ENCODE measurements around the gene GLIS1. TPM values are rescaled to one million over a fixed set of nuclear protein-coding genes. Genes with fewer than 3 reads are reported as not detected.

GLIS1 gene
- total RNA-seq, 1 experiment from 2014 or later: 0.28 TPM

DNA sequence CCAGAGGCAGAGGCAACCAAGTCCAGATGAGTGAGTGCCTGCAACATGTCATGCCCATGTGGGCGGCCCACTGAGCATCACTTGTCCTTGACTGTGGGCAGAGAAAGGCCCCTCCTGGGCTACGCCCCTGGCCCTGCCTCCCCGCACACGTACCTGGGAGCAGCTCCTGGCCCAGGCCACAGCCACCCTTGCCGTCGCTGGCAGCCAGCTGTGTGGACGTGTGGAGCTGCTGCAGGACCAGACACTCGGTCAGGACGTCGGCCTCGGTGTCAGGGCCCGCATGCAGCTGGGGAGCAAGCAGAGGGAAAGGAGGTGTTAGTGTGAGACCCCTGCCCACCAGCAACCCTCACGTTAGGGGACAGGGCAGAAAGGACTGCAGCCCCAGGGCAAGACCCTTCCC is 218.5 kb downstream of the GLIS1 start:
- no peak overlapping the region for H2AFZ ChIP-seq (ENCODE audit: low read length)
- no peaks in the 10 kb centered on the region for H3K4me1 ChIP-seq (ENCODE audit: insufficient read depth, low read length)
- no peak overlapping the region for H3T11ph ChIP-seq (ENCODE audit: low read length)
- TF ChIP-seq, protein P1, sequence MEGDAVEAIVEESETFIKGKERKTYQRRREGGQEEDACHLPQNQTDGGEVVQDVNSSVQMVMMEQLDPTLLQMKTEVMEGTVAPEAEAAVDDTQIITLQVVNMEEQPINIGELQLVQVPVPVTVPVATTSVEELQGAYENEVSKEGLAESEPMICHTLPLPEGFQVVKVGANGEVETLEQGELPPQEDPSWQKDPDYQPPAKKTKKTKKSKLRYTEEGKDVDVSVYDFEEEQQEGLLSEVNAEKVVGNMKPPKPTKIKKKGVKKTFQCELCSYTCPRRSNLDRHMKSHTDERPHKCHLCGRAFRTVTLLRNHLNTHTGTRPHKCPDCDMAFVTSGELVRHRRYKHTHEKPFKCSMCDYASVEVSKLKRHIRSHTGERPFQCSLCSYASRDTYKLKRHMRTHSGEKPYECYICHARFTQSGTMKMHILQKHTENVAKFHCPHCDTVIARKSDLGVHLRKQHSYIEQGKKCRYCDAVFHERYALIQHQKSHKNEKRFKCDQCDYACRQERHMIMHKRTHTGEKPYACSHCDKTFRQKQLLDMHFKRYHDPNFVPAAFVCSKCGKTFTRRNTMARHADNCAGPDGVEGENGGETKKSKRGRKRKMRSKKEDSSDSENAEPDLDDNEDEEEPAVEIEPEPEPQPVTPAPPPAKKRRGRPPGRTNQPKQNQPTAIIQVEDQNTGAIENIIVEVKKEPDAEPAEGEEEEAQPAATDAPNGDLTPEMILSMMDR (conservative IDR thresholded peaks at IDR 0.05): no peak
- H3K36me3 Mint-ChIP-seq (ENCODE audit: insufficient read depth in 1 of 3, low read depth in 3 of 3): no peaks in the 10 kb centered on the region
- H3K9me3 ChIP-seq (ENCODE audit: control insufficient read depth, low read depth, low read length): no peaks in the 10 kb centered on the region
- no peak overlapping the region for H2BK20ac ChIP-seq (ENCODE audit: low read depth, low read length, poor library complexity, severe bottlenecking)
- no peak overlapping the region for H3K4me2 ChIP-seq (ENCODE audit: insufficient read depth, insufficient read length, low read length)
- DNase-seq: no peak
- H2BK12ac ChIP-seq (ENCODE audit: insufficient read length, low read depth, low read length): no peak overlapping the region
- H3K79me2 ChIP-seq (ENCODE audit: insufficient read depth, low read length): no peaks in the 10 kb centered on the region
- no peak overlapping the region for H2BK15ac ChIP-seq (ENCODE audit: low read depth, low read length)
- peaks cover 0 to 6% of the 10 kb centered on the region in 2 experiments; a peak in 2 of 4 replicates for H3K4me1 Mint-ChIP-seq
- H3K9me3 Mint-ChIP-seq: peaks cover 0 to 2% of the 10 kb centered on the region in 2 experiments; a peak in 1 of 5 replicates
- no peak overlapping the region for H3K23ac ChIP-seq (ENCODE audit: insufficient read length, low read depth, low read length)
- H4K8ac ChIP-seq (replicated peaks; ENCODE audit: insufficient read length, low read depth, low read length): no peak overlapping the region
- peaks cover 8% of the 10 kb centered on the region for H3K27me3 Mint-ChIP-seq (ENCODE audit: low read depth)
- no peaks in the 10 kb centered on the region; the same call in 1 of the 2 replicates for H3K27me3 ChIP-seq (ENCODE audit: insufficient read depth, low read length)
- H3K4me3 Mint-ChIP-seq: no peak overlapping the region; a peak in 1 of 5 replicates
- H4K20me1 ChIP-seq (ENCODE audit: control insufficient read depth, insufficient read depth, insufficient read length): no peaks in the 10 kb centered on the region
- no peak overlapping the region for H3K27ac ChIP-seq (ENCODE audit: insufficient read length, low read depth, low read length)
- H3K56ac ChIP-seq (ENCODE audit: insufficient read length, low read depth, low read length): no peak overlapping the region
- no peak overlapping the region for H2BK5ac ChIP-seq (ENCODE audit: insufficient read length, low read length)
- no peak overlapping the region for H3K18ac ChIP-seq (ENCODE audit: insufficient read length, low read depth, low read length)
- no peak overlapping the region for H4K5ac ChIP-seq (ENCODE audit: insufficient read length, low read depth, low read length)
- no CpG with 5 or more reads among the region's 13 CpGs for WGBS (ENCODE audit: extremely low coverage, insufficient read length, low lambda C conversion rate)
- no peak overlapping the region for H3K4ac ChIP-seq (ENCODE audit: low read depth, low read length)
- no peaks in the 10 kb centered on the region for H3K23me2 ChIP-seq (ENCODE audit: insufficient read length, low read depth, low read length, poor library complexity, severe bottlenecking)
- no peak overlapping the region for H3K14ac ChIP-seq (ENCODE audit: insufficient read depth, low read length)
- no peak overlapping the region for H3K27ac Mint-ChIP-seq
- no peaks in the 10 kb centered on the region for H3K79me1 ChIP-seq (ENCODE audit: insufficient read depth, low read depth, low read length, poor library complexity, severe bottlenecking)
- no peak overlapping the region for H2BK120ac ChIP-seq (ENCODE audit: low read depth, low read length, poor library complexity, severe bottlenecking)
- H2AK5ac ChIP-seq (ENCODE audit: insufficient read length, low read length): no peak overlapping the region
- no peak overlapping the region for H4K91ac ChIP-seq (ENCODE audit: insufficient read length, low read depth, low read length)
- H3K9ac ChIP-seq (ENCODE audit: extremely low read depth, insufficient read length, low read length): no peak overlapping the region
